ENCODE measurements around the gene SERPIND1.

GRCh38 chr22:20782083-20782482, 8.2 kb downstream of the SERPIND1 start:
- no peak for TF ChIP-seq POLR2AphosphoS5 (IDR thresholded peaks at IDR 0.05)
- TF ChIP-seq POLR2A (IDR thresholded peaks at IDR 0.05), result no peak
